ENCODE data around the gene CLDN10.

CLDN10 gene, protein sequence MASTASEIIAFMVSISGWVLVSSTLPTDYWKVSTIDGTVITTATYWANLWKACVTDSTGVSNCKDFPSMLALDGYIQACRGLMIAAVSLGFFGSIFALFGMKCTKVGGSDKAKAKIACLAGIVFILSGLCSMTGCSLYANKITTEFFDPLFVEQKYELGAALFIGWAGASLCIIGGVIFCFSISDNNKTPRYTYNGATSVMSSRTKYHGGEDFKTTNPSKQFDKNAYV

DNA sequence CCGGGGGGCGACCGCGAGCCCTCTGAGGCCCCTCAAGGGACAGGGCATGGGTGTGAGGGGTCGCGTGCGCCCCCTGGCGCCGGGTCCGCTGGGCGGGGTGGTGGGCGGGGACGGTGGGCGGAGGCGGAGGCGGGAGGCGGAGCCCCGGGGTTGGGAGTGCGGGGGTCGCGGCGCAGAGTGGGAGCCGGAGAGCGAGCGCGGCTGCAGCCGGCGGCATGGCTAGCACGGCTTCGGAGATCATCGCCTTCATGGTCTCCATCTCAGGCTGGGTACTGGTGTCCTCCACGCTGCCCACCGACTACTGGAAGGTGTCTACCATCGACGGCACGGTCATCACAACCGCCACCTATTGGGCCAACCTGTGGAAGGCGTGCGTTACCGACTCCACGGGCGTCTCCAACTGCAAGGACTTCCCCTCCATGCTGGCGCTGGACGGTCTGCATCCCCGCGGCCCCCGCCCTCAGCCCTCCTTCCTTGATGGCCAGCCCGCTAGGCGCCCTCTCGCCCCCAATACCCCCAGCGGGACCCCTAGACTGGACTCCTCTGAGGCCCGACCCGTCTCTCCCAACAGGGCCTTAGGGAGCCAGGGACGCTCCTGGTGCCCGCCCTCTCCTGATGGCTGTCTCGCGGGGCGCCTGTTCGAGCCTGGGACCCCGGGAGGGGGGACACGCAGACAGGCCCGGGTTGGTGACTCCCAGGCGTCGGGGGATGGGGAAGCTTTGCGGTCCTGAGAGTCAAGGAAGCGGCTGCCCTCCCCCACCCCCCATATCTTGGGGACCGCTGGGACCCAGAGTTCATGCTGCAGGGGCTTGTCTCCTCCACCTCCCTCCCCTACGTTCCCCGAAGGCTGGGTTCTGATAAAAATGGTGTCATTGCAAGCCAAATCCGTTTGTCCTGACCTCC lies at the start of gene CLDN10:
Gene CLDN10 (plus strand): TSS at position 182 of the 903 bp plus-strand sequence. CDS start 34 bp downstream, at position 216.
- no peak for TF ChIP-seq FOXA1 (IDR thresholded peaks at IDR 0.05)
- no peak for TF ChIP-seq ELF4 (IDR thresholded peaks at IDR 0.05)
- TF ChIP-seq SUZ12 (IDR thresholded peaks at IDR 0.05), result no peak
- TF ChIP-seq TARDBP (IDR thresholded peaks at IDR 0.05), result no peak
- no peak for TF ChIP-seq NFRKB (IDR thresholded peaks at IDR 0.05)
- no peak for TF ChIP-seq LEF1 (IDR thresholded peaks at IDR 0.05; ENCODE audit: borderline replicate concordance)
- no peak for TF ChIP-seq ZNF384 (IDR thresholded peaks at IDR 0.05)
- no peak for TF ChIP-seq PKNOX1 (IDR thresholded peaks at IDR 0.05)
- TF ChIP-seq CTBP1 (IDR thresholded peaks at IDR 0.05; ENCODE audit: borderline replicate concordance), result no peak
- TF ChIP-seq HDGF (IDR thresholded peaks at IDR 0.05; ENCODE audit: borderline replicate concordance), result no peak
- no peak for DNase-seq (ENCODE audit: extremely low spot score)
- POLR2A ChIA-PET, result no interaction called here
- CTCF ChIA-PET, result no interaction called here

DNA sequence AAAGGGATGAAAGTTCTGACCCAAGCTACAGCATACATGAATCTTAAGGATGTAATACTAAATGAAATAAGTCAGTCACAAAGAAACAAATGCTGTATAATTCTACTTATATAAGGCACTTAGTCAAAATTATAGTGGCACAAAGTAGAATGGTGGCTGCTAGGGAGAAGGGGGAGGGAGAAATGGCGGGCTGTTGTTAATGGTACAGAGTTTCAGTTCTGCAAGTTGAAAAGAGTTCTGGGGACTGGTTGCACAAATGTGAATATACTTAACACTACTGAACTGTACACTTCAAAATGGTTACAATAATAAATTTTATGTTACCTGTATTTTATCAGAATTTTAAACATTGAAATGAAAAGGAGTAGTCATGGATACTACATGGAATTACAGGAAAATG lies 48.9 kb upstream of the CLDN10 start:
- POLR2A ChIA-PET, result no interaction called here
- CTCF ChIA-PET, result no interaction called here
- DNase-seq (ENCODE audit: extremely low spot score), result no peak
- TF ChIP-seq SUZ12 (IDR thresholded peaks at IDR 0.05), result no peak
- TF ChIP-seq BHLHE40 (IDR thresholded peaks at IDR 0.05; ENCODE audit: borderline replicate concordance), result no peak
- no peak for TF ChIP-seq HDGF (IDR thresholded peaks at IDR 0.05; ENCODE audit: borderline replicate concordance)
- TF ChIP-seq PKNOX1 (IDR thresholded peaks at IDR 0.05), result no peak
- no peak for TF ChIP-seq CTBP1 (IDR thresholded peaks at IDR 0.05; ENCODE audit: borderline replicate concordance)
- no peak for TF ChIP-seq FOXK2 (IDR thresholded peaks at IDR 0.05)

DNA sequence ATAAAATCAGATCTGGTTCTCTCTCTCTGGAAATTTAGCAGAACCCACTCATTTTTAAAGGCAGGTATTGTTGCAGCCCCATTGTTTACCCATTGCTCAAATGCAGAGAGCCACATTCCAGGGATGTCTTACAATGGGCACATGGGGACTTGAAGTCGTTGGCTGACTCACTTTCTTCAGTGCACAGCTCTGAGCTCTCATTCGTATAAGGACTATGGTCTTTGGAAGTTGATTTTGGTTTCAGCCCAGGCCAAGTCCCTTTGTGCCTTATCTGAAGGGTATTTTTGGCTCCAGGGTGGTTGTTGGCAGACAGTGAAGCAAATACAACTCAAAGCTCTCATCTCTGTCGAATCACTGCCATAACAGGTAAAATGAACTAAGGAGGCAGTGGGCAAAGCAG lies 47.3 kb upstream of the CLDN10 start:
- POLR2A ChIA-PET, result no interaction called here
- no peak for DNase-seq (ENCODE audit: extremely low spot score)
- no peak for TF ChIP-seq L3MBTL2 (conservative IDR thresholded peaks at IDR 0.05)
- TF ChIP-seq FOXA1 (IDR thresholded peaks at IDR 0.05), result no peak
- no peak for TF ChIP-seq ARNT (IDR thresholded peaks at IDR 0.05)
- no peak for TF ChIP-seq FOXK2 (IDR thresholded peaks at IDR 0.05)
- TF ChIP-seq FOXM1 (IDR thresholded peaks at IDR 0.05; ENCODE audit: borderline replicate concordance), result no peak
- TF ChIP-seq BHLHE40 (IDR thresholded peaks at IDR 0.05; ENCODE audit: borderline replicate concordance), result no peak
- no peak for TF ChIP-seq LEF1 (IDR thresholded peaks at IDR 0.05; ENCODE audit: borderline replicate concordance)
- CTCF ChIA-PET, result interaction anchor here (0.6 kb wide), 1 partner anchor 17 kb away, joined by 3 read pairs; no protein-coding TSS in a partner anchor

- ChIA-PET CTCF (no interaction called here), POLR2A (no interaction called here)
- TF ChIP-seq TARDBP (IDR thresholded peaks at IDR 0.05), result no peak
- TF ChIP-seq LEF1 (IDR thresholded peaks at IDR 0.05; ENCODE audit: borderline replicate concordance), result no peak
- no peak for TF ChIP-seq FOXM1 (IDR thresholded peaks at IDR 0.05; ENCODE audit: borderline replicate concordance)
- no peak for TF ChIP-seq L3MBTL2 (conservative IDR thresholded peaks at IDR 0.05)
- TF ChIP-seq ZNF384 (IDR thresholded peaks at IDR 0.05), result no peak
- TF ChIP-seq CTBP1 (IDR thresholded peaks at IDR 0.05; ENCODE audit: borderline replicate concordance), result no peak
- TF ChIP-seq BHLHE40 (IDR thresholded peaks at IDR 0.05; ENCODE audit: borderline replicate concordance), result no peak
- no peak for TF ChIP-seq ELF4 (IDR thresholded peaks at IDR 0.05)
- no peak for DNase-seq (ENCODE audit: extremely low spot score)
Observed at GRCh38 chr13:95505986-95506385, 46.5 kb upstream of the CLDN10 start.

DNA sequence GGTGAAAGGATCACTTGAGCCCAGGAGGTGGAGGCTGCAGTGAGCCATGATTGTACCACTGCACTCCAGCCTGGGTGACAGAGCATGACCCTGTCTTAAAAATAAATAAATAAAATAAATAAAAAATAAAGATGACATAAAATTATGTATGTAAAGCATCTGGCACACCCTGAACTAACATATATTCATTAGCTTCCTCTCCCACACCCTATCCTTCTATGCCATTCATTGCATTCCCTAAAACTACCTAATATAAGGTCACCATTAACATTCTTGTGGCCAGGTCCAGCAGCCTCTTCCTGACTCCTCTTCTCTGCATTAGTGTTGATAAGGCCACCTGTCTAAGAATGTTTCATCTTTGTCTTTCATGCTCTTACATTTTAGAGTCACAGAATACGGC lies 44.5 kb upstream of the CLDN10 start:
- CTCF ChIA-PET, result interaction anchor here (1.2 kb wide), 1 partner anchor 30 kb away, joined by 3 read pairs; no protein-coding TSS in a partner anchor
- POLR2A ChIA-PET, result no interaction called here
- DNase-seq (ENCODE audit: extremely low spot score), result no peak
- TF ChIP-seq L3MBTL2 (conservative IDR thresholded peaks at IDR 0.05) (no peak), TARDBP (IDR thresholded peaks at IDR 0.05) (no peak), NFRKB (IDR thresholded peaks at IDR 0.05) (no peak), LEF1 (IDR thresholded peaks at IDR 0.05; ENCODE audit: borderline replicate concordance) (no peak), ARNT (IDR thresholded peaks at IDR 0.05) (no peak), ELF4 (IDR thresholded peaks at IDR 0.05) (no peak), SP1 (IDR thresholded peaks at IDR 0.05) (no peak), HDGF (IDR thresholded peaks at IDR 0.05; ENCODE audit: borderline replicate concordance) (no peak), SUZ12 (IDR thresholded peaks at IDR 0.05) (no peak), BHLHE40 (IDR thresholded peaks at IDR 0.05; ENCODE audit: borderline replicate concordance) (no peak), ZNF384 (IDR thresholded peaks at IDR 0.05) (no peak), FOXK2 (IDR thresholded peaks at IDR 0.05) (no peak), FOXA1 (IDR thresholded peaks at IDR 0.05) (no peak), FOXM1 (IDR thresholded peaks at IDR 0.05; ENCODE audit: borderline replicate concordance) (no peak), CTBP1 (IDR thresholded peaks at IDR 0.05; ENCODE audit: borderline replicate concordance) (no peak), PKNOX1 (IDR thresholded peaks at IDR 0.05) (no peak)

GRCh38 chr13:95508996-95509395 lies 43.5 kb upstream of the CLDN10 start:
- ChIA-PET CTCF (interaction anchor here (0.6 kb wide), 1 partner anchor 9 kb away, joined by 3 read pairs; no protein-coding TSS in a partner anchor), POLR2A (no interaction called here)
- no peak for DNase-seq (ENCODE audit: extremely low spot score)
- TF ChIP-seq LEF1 (IDR thresholded peaks at IDR 0.05; ENCODE audit: borderline replicate concordance), result no peak
- TF ChIP-seq HDGF (IDR thresholded peaks at IDR 0.05; ENCODE audit: borderline replicate concordance), result no peak
- no peak for TF ChIP-seq FOXM1 (IDR thresholded peaks at IDR 0.05; ENCODE audit: borderline replicate concordance)
- TF ChIP-seq BHLHE40 (IDR thresholded peaks at IDR 0.05; ENCODE audit: borderline replicate concordance), result no peak
- TF ChIP-seq SP1 (IDR thresholded peaks at IDR 0.05), result no peak
- no peak for TF ChIP-seq SUZ12 (IDR thresholded peaks at IDR 0.05)
- TF ChIP-seq PKNOX1 (IDR thresholded peaks at IDR 0.05), result no peak
- TF ChIP-seq CTBP1 (IDR thresholded peaks at IDR 0.05; ENCODE audit: borderline replicate concordance), result no peak
- no peak for TF ChIP-seq ARNT (IDR thresholded peaks at IDR 0.05)
- TF ChIP-seq ZNF384 (IDR thresholded peaks at IDR 0.05), result no peak
- no peak for TF ChIP-seq ELF4 (IDR thresholded peaks at IDR 0.05)
- TF ChIP-seq FOXK2 (IDR thresholded peaks at IDR 0.05), result no peak
- TF ChIP-seq L3MBTL2 (conservative IDR thresholded peaks at IDR 0.05), result no peak
- no peak for TF ChIP-seq NFRKB (IDR thresholded peaks at IDR 0.05)
- TF ChIP-seq TARDBP (IDR thresholded peaks at IDR 0.05), result no peak
- no peak for TF ChIP-seq FOXA1 (IDR thresholded peaks at IDR 0.05)

Measured in HEK293T (cell line).